GM19468 (cell line): ENCODE measurements around the gene NALCN.

Experiments
- ATAC-seq: cut with Tn5 transposase; IDR thresholded peaks from one replicate; pipeline ENCODE4 v1.9.1; 2021; ENCODE audit warnings: mild to moderate bottlenecking, moderate library complexity, moderate number of reproducible peaks; ENCODE audit not compliant: unreplicated experiment; ENCODE audit errors: extremely low read depth

Gene NALCN

DNA sequence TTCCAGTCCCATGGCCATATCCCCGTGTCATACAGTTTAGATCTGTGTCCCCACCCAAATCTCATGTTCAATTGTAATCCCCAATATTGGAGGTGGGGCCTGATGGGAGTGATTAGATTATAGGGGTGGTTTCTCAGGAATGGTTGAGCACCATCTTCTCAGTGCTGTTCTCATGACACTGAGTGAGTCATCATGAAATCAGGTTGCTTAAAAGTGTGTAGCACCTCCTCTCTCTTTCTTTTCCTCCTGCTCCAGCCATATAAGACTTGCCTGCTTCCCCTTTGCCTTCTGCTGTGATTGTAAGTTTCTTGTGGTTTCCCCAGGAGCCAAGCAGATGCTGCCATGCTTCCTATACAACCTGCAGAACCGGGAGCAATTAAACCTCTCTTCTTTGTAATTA, 197.8 kb downstream of the NALCN start:
- ATAC-seq, result no peak

DNA sequence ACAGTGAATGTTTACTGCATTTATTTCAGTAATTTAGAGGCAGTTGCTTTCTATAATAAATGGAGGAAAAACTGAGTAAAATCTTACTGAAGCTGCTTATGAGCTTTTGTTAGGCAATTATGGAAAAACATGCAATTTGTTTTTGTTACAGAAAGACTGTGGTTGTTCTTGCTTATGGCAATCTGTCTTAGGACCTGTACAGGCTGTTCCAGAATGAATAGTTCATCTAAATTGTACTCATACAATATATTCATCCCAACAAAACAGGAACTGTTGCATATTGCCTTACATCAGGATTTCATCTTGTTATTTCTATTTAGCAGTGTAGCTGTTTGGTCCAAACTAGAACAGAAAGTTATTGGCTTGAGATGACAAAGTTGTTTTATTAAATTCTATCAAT, 199.2 kb downstream of the NALCN start:
- no peak for ATAC-seq

GRCh38 chr13:101211261-101211660, 205.0 kb downstream of the NALCN start:
- no peak for ATAC-seq

DNA sequence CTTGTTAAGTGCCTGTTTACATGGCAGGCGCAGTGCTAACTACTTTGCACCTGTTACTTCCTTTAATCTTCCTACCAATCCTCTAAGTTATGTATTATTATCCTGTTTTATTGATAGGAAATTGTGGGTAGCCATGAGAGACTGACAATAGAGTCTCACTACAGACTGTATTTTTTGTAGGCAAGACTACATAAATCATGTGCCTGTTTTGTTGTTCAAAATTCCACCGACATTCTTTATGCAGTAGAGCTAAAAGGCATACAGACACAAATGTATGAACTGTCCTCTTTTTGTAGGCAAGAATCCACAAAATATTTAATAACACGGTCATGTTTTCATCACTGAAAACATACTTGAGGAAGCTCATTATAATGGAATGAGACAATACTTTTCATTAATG, 205.5 kb downstream of the NALCN start:
- no peak for ATAC-seq

- no peak for ATAC-seq
Observed at GRCh38 chr13:101209206-101209893, 207.0 kb downstream of the NALCN start.

DNA sequence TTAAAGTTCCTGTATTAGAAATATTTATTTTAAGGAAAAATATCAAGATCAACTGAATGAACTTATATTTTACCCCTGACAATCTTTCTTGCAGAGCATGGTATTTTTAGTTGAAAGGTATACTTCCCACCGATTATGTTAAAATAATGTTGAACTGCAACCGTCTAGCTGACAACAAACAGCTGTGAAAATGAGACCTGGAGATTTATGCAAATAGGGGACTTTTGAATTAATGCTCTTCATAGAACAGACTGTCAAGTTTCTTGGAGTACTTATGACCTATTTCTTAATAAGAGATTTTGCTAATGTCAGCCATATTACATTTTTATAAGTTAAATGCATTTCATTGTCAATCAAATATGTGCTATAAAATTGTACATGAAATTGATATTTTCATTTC, 210.9 kb downstream of the NALCN start:
- no peak for ATAC-seq

DNA sequence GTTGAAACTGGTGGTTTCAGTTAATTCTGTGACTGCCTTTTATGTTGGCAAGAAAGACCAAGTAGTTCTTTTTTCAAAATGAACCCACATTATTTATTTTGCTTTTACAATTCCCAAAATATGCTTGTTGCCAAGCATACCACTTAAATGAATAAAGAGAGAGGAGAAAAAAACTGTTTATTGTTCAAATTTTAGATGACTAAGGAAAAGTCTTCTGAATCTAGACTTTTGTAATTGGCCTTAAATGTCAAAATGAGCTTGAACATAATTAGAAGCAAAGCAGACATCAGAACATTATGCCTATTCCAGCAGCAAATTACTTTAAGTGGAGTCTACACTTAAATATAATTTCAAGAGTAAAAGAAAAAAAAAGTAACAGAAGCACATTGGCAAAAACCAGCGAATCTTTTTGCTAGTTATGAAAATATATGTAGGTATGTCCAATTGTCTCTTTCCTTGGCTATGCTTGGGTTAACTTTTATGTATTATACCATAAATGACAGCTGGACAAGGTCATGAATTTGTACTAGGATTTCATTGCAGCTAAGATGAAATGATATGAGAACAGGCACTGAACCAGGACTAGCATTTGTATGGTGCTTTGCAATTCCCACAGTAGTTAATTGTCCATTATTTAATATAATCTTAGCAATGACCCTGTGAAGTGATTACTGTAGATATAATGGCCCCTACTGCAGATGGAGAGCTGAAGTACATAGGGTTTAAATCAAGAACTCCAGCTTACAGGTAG, 211.9 kb downstream of the NALCN start:
- no peak for ATAC-seq

DNA sequence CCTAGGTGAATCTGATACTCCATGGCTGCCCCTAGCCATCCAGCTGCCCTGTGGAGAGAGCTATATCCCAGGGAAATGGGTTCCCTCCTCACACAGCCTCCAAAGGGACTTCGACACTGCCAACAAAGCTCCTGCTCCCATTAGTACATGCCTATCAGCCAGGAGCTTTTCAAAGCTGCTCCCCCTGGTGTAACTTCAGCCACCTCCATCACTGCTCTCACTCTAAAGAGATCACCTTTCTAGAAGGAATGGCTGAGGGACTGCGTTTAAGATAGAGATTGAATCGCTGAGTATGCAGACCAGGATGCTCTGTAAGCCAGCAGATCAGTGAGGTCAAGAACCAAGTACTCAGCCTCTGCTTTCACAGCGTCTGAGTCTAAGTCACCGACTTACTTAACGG, 213.7 kb downstream of the NALCN start:
- ATAC-seq, result no peak

GRCh38 chr13:101190976-101191375, 225.3 kb downstream of the NALCN start:
- ATAC-seq, result no peak

- ATAC-seq, result no peak
Observed at GRCh38 chr13:101190337-101190736, 226.0 kb downstream of the NALCN start.

- ATAC-seq, result no peak
Observed at GRCh38 chr13:101185606-101186005, 230.7 kb downstream of the NALCN start.

- ATAC-seq, result no peak
Observed at GRCh38 chr13:101181076-101181685, 235.1 kb downstream of the NALCN start.

- ATAC-seq, result no peak
Observed at GRCh38 chr13:101179021-101179420, 237.3 kb downstream of the NALCN start.

- no peak for ATAC-seq
Observed at GRCh38 chr13:101178406-101178805, 237.9 kb downstream of the NALCN start.

GRCh38 chr13:101170306-101170705, 246.0 kb downstream of the NALCN start:
- ATAC-seq, result no peak

GRCh38 chr13:101157261-101157660, 259.0 kb downstream of the NALCN start:
- ATAC-seq, result no peak

DNA sequence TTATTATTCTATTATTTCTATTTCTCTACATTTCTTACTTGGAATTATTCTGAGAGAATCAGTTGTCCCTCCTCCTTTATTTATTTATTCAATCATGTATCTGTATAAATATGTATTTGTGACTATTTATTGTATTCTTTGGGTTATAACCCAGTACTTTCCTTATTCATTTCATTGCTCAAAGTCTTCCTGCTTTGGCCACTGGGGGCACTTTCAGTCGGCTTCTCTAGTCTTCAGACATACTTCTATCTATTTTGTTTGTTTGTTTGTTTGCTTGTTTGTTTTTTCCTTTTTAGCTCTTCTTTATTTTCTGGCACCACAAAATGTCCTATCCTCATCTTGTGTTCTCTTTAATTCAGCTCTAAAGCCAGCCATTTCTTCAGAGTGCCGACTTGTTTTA, 260.4 kb downstream of the NALCN start:
- no peak for ATAC-seq

DNA sequence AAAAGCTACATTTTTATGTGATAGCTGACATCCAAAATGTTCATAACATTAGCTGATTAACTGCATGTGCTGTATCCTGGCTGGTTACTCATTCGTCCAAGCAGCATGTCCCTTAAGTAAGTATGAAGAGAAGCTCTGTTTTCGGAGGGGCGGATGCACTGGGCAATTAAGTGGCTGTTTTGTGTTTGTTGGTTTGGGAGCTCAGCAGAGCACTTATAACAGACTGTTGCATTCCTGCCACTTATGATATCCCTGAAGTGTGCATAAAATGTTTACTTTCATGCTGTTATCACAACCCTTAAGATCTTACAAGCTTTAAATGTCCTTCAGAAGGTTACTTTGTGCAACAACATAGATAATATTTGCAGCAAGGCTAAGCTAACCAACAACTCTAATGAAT, 264.1 kb downstream of the NALCN start:
- ATAC-seq, result no peak

- ATAC-seq, result no peak
Observed at GRCh38 chr13:101150998-101151397, 265.3 kb downstream of the NALCN start.

GRCh38 chr13:101149735-101150384, 266.4 kb downstream of the NALCN start:
- ATAC-seq, result no peak
